Hepatocyte (in vitro differentiated cells): Measurements from ENCODE around the gene SRPK2. TPM values are rescaled to one million over a fixed set of nuclear protein-coding genes. Genes with fewer than 3 reads are reported as not detected.

Experiments
- DNase-seq: peaks from one replicate; pipeline ENCODE4 v3.0.0-alpha.2; 2016; ENCODE audit warnings: low spot score
- H2AFZ ChIP-seq: fragments of 200-600 bp; sonication (generic); 2 replicates; pipeline ENCODE4 v1.6.0; 2016; ENCODE audit warnings: antibody characterized with exemption, mild to moderate bottlenecking
- H3K27ac ChIP-seq: fragments of 200-600 bp; sonication (generic); 2 replicates; pipeline ENCODE4 v1.5.1; 2016; ENCODE audit warnings: mild to moderate bottlenecking
- H3K27me3 ChIP-seq: fragments of 200-600 bp; sonication (generic); 2 replicates; pipeline ENCODE4 v1.6.1; 2016
- H3K36me3 ChIP-seq: fragments of 200-600 bp; sonication (generic); replicated peaks from 2 replicates; pipeline ENCODE4 v1.5.1; 2016; ENCODE audit warnings: low read depth; ENCODE audit not compliant: insufficient read depth
- H3K4me1 ChIP-seq: fragments of 200-600 bp; sonication (generic); 2 replicates; pipeline ENCODE4 v1.5.1; 2016; ENCODE audit warnings: mild to moderate bottlenecking, moderate library complexity; ENCODE audit not compliant: insufficient read depth
- H3K4me2 ChIP-seq: fragments of 200-600 bp; sonication (generic); 2 replicates; pipeline ENCODE4 v1.6.0; 2016
- H3K4me3 ChIP-seq: fragments of 200-600 bp; sonication (generic); 2 replicates; pipeline ENCODE4 v1.5.1; 2016; ENCODE audit warnings: mild to moderate bottlenecking
- H3K79me2 ChIP-seq: fragments of 200-600 bp; sonication (generic); 2 replicates; pipeline ENCODE4 v1.6.0; 2017; ENCODE audit warnings: mild to moderate bottlenecking
- H3K9me2 ChIP-seq: fragments of 200-600 bp; sonication (generic); replicated peaks from 2 replicates; pipeline ENCODE4 v1.6.0; 2017; ENCODE audit warnings: mild to moderate bottlenecking; ENCODE audit not compliant: insufficient read depth
- H3K9me3 ChIP-seq: fragments of 200-600 bp; sonication (generic); 2 replicates; pipeline ENCODE4 v1.5.1; 2016; ENCODE audit warnings: low read depth, mild to moderate bottlenecking
- H4K20me1 ChIP-seq: fragments of 200-600 bp; sonication (generic); 2 replicates; pipeline ENCODE4 v1.6.0; 2016; ENCODE audit warnings: mild to moderate bottlenecking; ENCODE audit not compliant: insufficient read depth, poor library complexity, severe bottlenecking
- CTCF ChIP-seq: fragments of 200-600 bp; sonication (generic); IDR thresholded peaks from 2 replicates; pipeline ENCODE4 v1.5.1; 2016; ENCODE audit warnings: antibody characterized with exemption, mild to moderate bottlenecking; ENCODE audit not compliant: poor library complexity
- EZH2 ChIP-seq: fragments of 200-600 bp; sonication (generic); IDR thresholded peaks from 2 replicates; pipeline ENCODE4 v1.6.1; 2016; ENCODE audit warnings: antibody characterized with exemption, mild to moderate bottlenecking, borderline replicate concordance
- EZH2phosphoT487 ChIP-seq: fragments of 200-600 bp; sonication (generic); IDR thresholded peaks from one replicate; pipeline ENCODE4 v1.6.1; 2018; ENCODE audit warnings: antibody characterized with exemption, mild to moderate bottlenecking, low read depth, moderate library complexity; ENCODE audit not compliant: unreplicated experiment, severe bottlenecking
- WGBS: methylation state at CpG from one replicate; pipeline ENCODE4 v1.1.6; 2016; ENCODE audit warnings: low lambda C conversion rate; ENCODE audit errors: missing lambda C conversion rate; 5-methylcytosine and 5-hydroxymethylcytosine counted together
- polyA plus RNA-seq: library from polyadenylated mRNA; unstranded; fragments of >200 nt; fragmentation: Nextera tagmentation; extraction: Ambion mirVana; gene quantifications from 2 replicates; pipeline ENCODE4 v1.2.1, GENCODE V29; 2016
- total RNA-seq: library from RNA; depleted of rRNA; stranded (reverse); fragments of >200 nt; gene quantifications from 2 replicates; pipeline ENCODE4 v1.2.3, GENCODE V29; 2014

SRPK2 gene
- total and polyA plus RNA-seq, 2 experiments from 2014 or later = 41.4 to 46.1 TPM

GRCh38 chr7:105206985-105207384, 181.7 kb downstream of the SRPK2 start:
- H3K9me3 ChIP-seq = no peaks in the 10 kb centered on the region
- no peaks in the 10 kb centered on the region for H3K27me3 ChIP-seq
- H2AFZ ChIP-seq = no peak overlapping the region
- H3K4me3 ChIP-seq = no peak overlapping the region
- no peak for DNase-seq
- no peaks in the 10 kb centered on the region for H3K36me3 ChIP-seq
- no peaks in the 10 kb centered on the region for H3K9me2 ChIP-seq
- TF ChIP-seq EZH2phosphoT487 (no peak), CTCF (no peak), EZH2 (no peak)
- peaks cover 4% of the 10 kb centered on the region for H3K4me1 ChIP-seq
- H3K27ac ChIP-seq = no peak overlapping the region
- WGBS = 95% methylated on average over 2 of the region's 2 CpGs
- no peak overlapping the region for H3K4me2 ChIP-seq
- peaks cover 6% of the 10 kb centered on the region for H4K20me1 ChIP-seq
- H3K79me2 ChIP-seq = peaks cover 79% of the 10 kb centered on the region

DNA sequence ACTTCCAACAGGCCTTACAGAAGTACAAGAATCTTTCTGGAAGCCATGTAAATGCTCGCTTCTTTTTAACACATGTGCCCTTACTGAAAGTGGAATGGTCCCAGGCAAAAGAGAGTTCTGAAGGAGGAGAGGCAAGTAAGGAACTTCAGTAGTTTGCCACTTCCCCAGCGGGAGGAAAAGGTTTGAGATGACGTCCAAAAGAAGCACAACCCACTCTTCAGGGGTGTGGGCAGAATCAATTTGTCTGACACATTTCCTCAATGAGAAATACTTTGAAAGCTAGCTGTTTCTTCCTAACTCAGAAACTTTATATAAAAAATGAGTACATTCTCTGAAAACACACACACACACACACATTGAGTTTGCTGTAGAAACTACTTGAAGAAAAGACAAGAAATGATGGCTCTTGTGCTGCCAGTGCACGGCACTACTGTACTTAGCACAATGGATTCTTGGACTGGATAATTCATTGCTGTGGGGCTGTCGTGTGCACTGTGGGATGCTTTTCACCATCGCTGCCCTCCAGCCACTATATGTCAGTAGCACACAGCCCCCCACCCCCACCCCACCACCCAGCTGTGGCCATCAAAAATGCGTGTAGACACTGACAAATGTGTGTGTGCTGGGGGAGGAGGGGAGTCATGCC, 183.0 kb downstream of the SRPK2 start:
- Histone ChIP-seq H3K4me1 (peaks cover 4% of the 10 kb centered on the region), H3K36me3 (no peaks in the 10 kb centered on the region), H3K4me3 (no peak overlapping the region), H3K4me2 (no peak overlapping the region), H3K27ac (no peak overlapping the region), H3K79me2 (peaks cover 66% of the 10 kb centered on the region), H3K27me3 (no peaks in the 10 kb centered on the region), H2AFZ (no peak overlapping the region), H4K20me1 (peaks cover 6% of the 10 kb centered on the region), H3K9me3 (no peaks in the 10 kb centered on the region), H3K9me2 (no peaks in the 10 kb centered on the region)
- no peak for DNase-seq
- WGBS = 84% methylated on average over 7 of the region's 7 CpGs
- TF ChIP-seq EZH2phosphoT487 (no peak), EZH2 (no peak), CTCF (no peak)

DNA sequence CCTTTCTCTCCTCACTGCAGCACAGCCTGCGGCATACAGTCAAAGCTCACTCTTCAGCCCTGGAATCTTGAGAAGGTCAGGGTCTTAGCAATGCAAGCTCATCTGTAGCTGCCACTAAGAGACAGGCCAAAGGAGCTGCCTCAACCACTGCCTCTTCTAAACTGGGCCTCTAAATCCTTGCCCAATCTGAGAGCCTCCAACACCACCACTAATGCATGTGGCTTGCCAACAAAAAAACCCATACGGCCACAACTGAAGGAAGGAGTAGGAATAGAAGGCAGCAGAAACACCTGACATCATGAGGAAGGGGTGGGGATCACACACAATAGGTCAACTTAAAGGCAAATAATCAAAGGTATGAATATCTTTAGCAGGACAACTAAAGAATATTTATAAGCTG, 183.8 kb downstream of the SRPK2 start:
- Histone ChIP-seq H3K79me2 (peaks cover 61% of the 10 kb centered on the region), H3K27me3 (no peaks in the 10 kb centered on the region), H3K9me3 (no peaks in the 10 kb centered on the region), H3K27ac (no peak overlapping the region), H3K36me3 (no peaks in the 10 kb centered on the region), H3K4me2 (no peak overlapping the region), H3K9me2 (no peaks in the 10 kb centered on the region), H4K20me1 (no peaks in the 10 kb centered on the region), H3K4me3 (no peak overlapping the region), H3K4me1 (peaks cover 4% of the 10 kb centered on the region), H2AFZ (no peak overlapping the region)
- TF ChIP-seq EZH2 (no peak), EZH2phosphoT487 (no peak), CTCF (no peak)
- DNase-seq = no peak
- WGBS = 92% methylated on average over 2 of the region's 2 CpGs
